IPS-NIHi7 (cell line): Measurements from ENCODE around the gene SSTR5.
A peak's percentile ranks its signal among the peaks of the same experiment; 100 is the strongest.

Source experiments
- DNase-seq: peaks from one replicate; pipeline ENCODE4 v3.0.0; 2012; ENCODE audit warnings: mixed read lengths; ENCODE audit errors: extremely low spot score

Gene SSTR5

GRCh38 chr16:1054660-1055556 is 17.6 kb upstream of the SSTR5 start:
- DNase-seq: peak; percentile 88

- no peak for DNase-seq
These were observed 17.0 kb upstream of the SSTR5 start for GRCh38 chr16:1055557-1055924.

GRCh38 chr16:1056196-1056595 is 16.4 kb upstream of the SSTR5 start:
- DNase-seq: no peak

- peak; percentile 81 for DNase-seq
These were observed 15.2 kb upstream of the SSTR5 start for GRCh38 chr16:1057252-1057932.

GRCh38 chr16:1058216-1058615 is 14.3 kb upstream of the SSTR5 start:
- DNase-seq: no peak

GRCh38 chr16:1059310-1059709 is 13.2 kb upstream of the SSTR5 start:
- DNase-seq: no peak

- DNase-seq: no peak
These were observed 11.9 kb upstream of the SSTR5 start for GRCh38 chr16:1060416-1061340.

- DNase-seq: no peak
These were observed 10.6 kb upstream of the SSTR5 start for GRCh38 chr16:1061769-1062505.

- DNase-seq: no peak
These were observed 9.7 kb upstream of the SSTR5 start for GRCh38 chr16:1062895-1063294.

GRCh38 chr16:1063728-1064127 is 8.8 kb upstream of the SSTR5 start:
- DNase-seq: no peak

GRCh38 chr16:1065469-1066128 is 6.9 kb upstream of the SSTR5 start:
- DNase-seq: no peak

GRCh38 chr16:1066584-1067172 is 5.9 kb upstream of the SSTR5 start:
- DNase-seq: no peak

GRCh38 chr16:1067629-1068028 is 4.9 kb upstream of the SSTR5 start:
- DNase-seq: no peak

GRCh38 chr16:1068451-1068850 is 4.1 kb upstream of the SSTR5 start:
- DNase-seq: no peak

GRCh38 chr16:1069154-1069553 is 3.4 kb upstream of the SSTR5 start:
- DNase-seq: no peak

GRCh38 chr16:1070084-1070863 is 2.3 kb upstream of the SSTR5 start:
- no peak for DNase-seq

- no peak for DNase-seq
These were observed 1.6 kb upstream of the SSTR5 start for GRCh38 chr16:1070864-1071408.

GRCh38 chr16:1071561-1072225 is 854 bp upstream of the SSTR5 start:
- no peak for DNase-seq

- DNase-seq: no peak
These were observed 663 bp downstream of the SSTR5 start for GRCh38 chr16:1073262-1073558.
